Keratinocyte (primary cell): ENCODE data around the gene PTBP1. TPM values are rescaled to one million over a fixed set of nuclear protein-coding genes. Genes with fewer than 3 reads are reported as not detected.

Experiments used
- DNase-seq: peaks from one replicate; pipeline ENCODE4 v3.0.0-alpha.2; 2011; ENCODE audit warnings: low read depth, missing footprints, low spot score
- FAIRE-seq: peaks from 2 replicates; lab custom pipeline; 2011; peaks lifted over from hg19 to GRCh38; lab: Jason Lieb, UNC
- H2AFZ ChIP-seq: 2 replicates; pipeline ENCODE4 v1.6.0; 2012; ENCODE audit warnings: low read length, control low read depth, inconsistent platforms; ENCODE audit not compliant: control insufficient read depth
- H3K27ac ChIP-seq: 2 replicates; pipeline ENCODE4 v1.5.1; 2011; ENCODE audit warnings: low read length; ENCODE audit not compliant: control insufficient read depth, insufficient read depth
- H3K27me3 ChIP-seq: 3 replicates; pipeline ENCODE4 v1.6.0; 2011; ENCODE audit warnings: low read length; ENCODE audit not compliant: control insufficient read depth, insufficient read depth; ENCODE audit errors: extremely low read depth
- H3K36me3 ChIP-seq, 2 experiments: 2 replicates in 1 of 2; 3 replicates in 1 of 2; pipeline ENCODE4 v1.5.1; 2011; ENCODE audit warnings: low read length in 2 of 2, mild to moderate bottlenecking in 1 of 2; ENCODE audit not compliant: control insufficient read depth in 2 of 2, insufficient read depth in 2 of 2; ENCODE audit errors: extremely low read depth in 1 of 2
- H3K4me1 ChIP-seq: 3 replicates; pipeline ENCODE4 v1.5.1; 2011; ENCODE audit warnings: low read length; ENCODE audit not compliant: control insufficient read depth, insufficient read depth; ENCODE audit errors: extremely low read depth
- H3K4me2 ChIP-seq: 3 replicates; pipeline ENCODE4 v1.6.0; 2011; ENCODE audit warnings: low read depth, low read length; ENCODE audit not compliant: control insufficient read depth, insufficient read depth; ENCODE audit errors: extremely low read depth
- H3K4me3 ChIP-seq, 3 experiments: fragments of 200-600 bp in 1 of 3; sonication (generic) in 1 of 3; 2 replicates in 2 of 3; 3 replicates in 1 of 3; pipeline ENCODE4 v1.5.1; 2011 to 2016; ENCODE audit warnings: low read length in 3 of 3, mild to moderate bottlenecking in 3 of 3, control low read depth in 2 of 3, inconsistent platforms in 1 of 3, low read depth in 1 of 3, mixed read lengths in 1 of 3, mixed run types in 1 of 3, moderate library complexity in 1 of 3; ENCODE audit not compliant: control insufficient read depth in 2 of 3, insufficient read depth in 2 of 3; ENCODE audit errors: extremely low read depth in 1 of 3
- H3K79me2 ChIP-seq: 2 replicates; pipeline ENCODE4 v1.6.0; 2012; ENCODE audit warnings: low read length; ENCODE audit not compliant: control insufficient read depth, insufficient read depth
- H3K9ac ChIP-seq: 3 replicates; pipeline ENCODE4 v1.6.0; 2011; ENCODE audit warnings: low read length; ENCODE audit not compliant: control insufficient read depth, insufficient read depth; ENCODE audit errors: extremely low read depth
- H3K9me1 ChIP-seq: 3 replicates; pipeline ENCODE4 v1.6.0; 2011; ENCODE audit warnings: low read length; ENCODE audit not compliant: control insufficient read depth, insufficient read depth; ENCODE audit errors: extremely low read depth
- H3K9me3 ChIP-seq: 2 replicates; pipeline ENCODE4 v1.5.1; 2012; ENCODE audit warnings: low read depth, low read length; ENCODE audit not compliant: control insufficient read depth
- H4K20me1 ChIP-seq: 3 replicates; pipeline ENCODE4 v1.6.0; 2011; ENCODE audit warnings: low read length; ENCODE audit not compliant: control insufficient read depth, insufficient read depth; ENCODE audit errors: extremely low read depth
- CTCF ChIP-seq, 3 experiments: IDR thresholded peaks in 1 of 3; conservative IDR thresholded peaks in 1 of 3; optimal IDR thresholded peaks in 1 of 3; 2 replicates in 2 of 3; 3 replicates in 1 of 3; pipeline versions ENCODE3 to v1.5.1; 2011; ENCODE audit warnings: low read length in 3 of 3, mild to moderate bottlenecking in 3 of 3, moderate library complexity in 2 of 3, control low read depth in 1 of 3, inconsistent platforms in 1 of 3; ENCODE audit not compliant: insufficient read depth in 2 of 3; ENCODE audit errors: extremely low read depth in 1 of 3
- EZH2 ChIP-seq: IDR thresholded peaks from one replicate; pipeline ENCODE4 v1.6.1; 2012; ENCODE audit warnings: inconsistent platforms, mild to moderate bottlenecking, low read length, moderate library complexity
- dilution Hi-C: fragments of 300-500 bp; cut with MboI; formaldehyde crosslinking; loops from one replicate; pipeline ENCODE4 v1.7.0; 2020; ENCODE audit warnings: low sequenced_read_pairs; ENCODE audit not compliant: extremely low pct_ligation_motif_present
- polyA plus RNA-seq, 5 experiments: library from polyadenylated mRNA; depleted of rRNA in 3 of 5; stranded (reverse) in 3 of 5; stranded (forward) in 1 of 5; unstranded in 1 of 5; fragments of >200 nt; gene quantifications; 1 replicate in 1 of 5; 2 replicates in 3 of 5; 3 replicates in 1 of 5; pipeline versions ENCODE4 v1.2.1 to v1.2.3, GENCODE V29; 2011 to 2012; ENCODE audit warnings: missing spikeins in 2 of 5, low read depth in 1 of 5, low replicate concordance in 1 of 5

PTBP1 gene
- polyA plus RNA-seq, 1 donor (not counting 4 experiments of a cell fraction or from before 2014, with no cell fraction given) = 117 TPM

DNA sequence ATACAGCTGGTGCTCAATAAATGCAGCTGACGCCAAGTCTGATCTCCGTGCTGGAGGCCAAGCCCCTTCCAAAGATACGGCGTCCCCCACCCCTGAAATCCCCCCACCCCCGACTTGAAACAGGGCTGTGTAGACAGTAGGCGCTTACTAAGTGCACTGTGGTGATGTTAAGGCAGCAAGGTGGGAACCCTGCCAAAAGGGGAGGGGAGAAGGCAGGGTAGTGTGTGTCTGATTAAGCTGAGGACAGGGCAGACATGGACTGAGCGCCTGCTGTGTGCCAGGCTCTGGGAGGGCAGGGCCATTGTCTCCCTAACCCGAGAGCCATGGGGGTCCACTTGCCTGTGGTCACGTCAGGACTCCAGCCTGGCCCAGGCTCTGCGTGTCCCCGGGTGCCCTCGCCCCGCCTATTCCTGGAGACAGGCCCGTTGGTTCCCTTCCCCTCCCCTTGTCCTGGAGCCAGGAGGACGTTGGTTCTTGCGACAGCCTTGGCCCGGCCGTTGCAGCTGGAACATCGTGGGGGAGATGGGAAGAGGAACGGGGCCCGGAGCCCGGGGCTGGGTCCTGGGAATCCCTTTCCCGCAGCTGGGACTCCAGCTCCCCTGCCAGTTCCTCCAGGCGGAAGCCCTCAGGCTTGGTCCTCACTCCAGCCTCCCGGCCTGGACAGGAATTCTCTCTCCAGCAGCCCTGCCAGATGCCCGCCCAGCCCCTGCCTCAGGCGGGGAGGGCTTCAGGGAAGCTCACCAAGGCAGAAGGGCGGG lies 53.1 kb downstream of the PTBP1 start:
- Histone ChIP-seq H3K4me1 (peaks cover 4% of the 10 kb centered on the region), H2AFZ (no peak overlapping the region), H3K27me3 (peaks cover 53% of the 10 kb centered on the region), H3K9me1 (no peaks in the 10 kb centered on the region), H3K79me2 (no peaks in the 10 kb centered on the region), H3K27ac (no peak overlapping the region), H3K4me3 (no peak overlapping the region), H3K4me2 (no peak overlapping the region), H3K9me3 (no peaks in the 10 kb centered on the region), H4K20me1 (peaks cover 4% of the 10 kb centered on the region), H3K9ac (no peak overlapping the region), H3K36me3 (no peaks in the 10 kb centered on the region)
- TF ChIP-seq EZH2 (no peak), CTCF (optimal IDR thresholded peaks at IDR 0.05 in 1 of 3, IDR thresholded peaks at IDR 0.05 in 1 of 3, conservative IDR thresholded peaks at IDR 0.05 in 1 of 3; ENCODE audit: extremely low read depth in 1 of 3, insufficient read depth in 2 of 3, low read length in 3 of 3) (no peak)
- FAIRE-seq = no peak
- dilution Hi-C loops = no loop called here
- no peak for DNase-seq

GRCh38 chr19:850979-851335 lies 53.7 kb downstream of the PTBP1 start:
- H3K9ac ChIP-seq = no peak overlapping the region
- H3K36me3 ChIP-seq = no peaks in the 10 kb centered on the region
- H3K9me1 ChIP-seq = no peaks in the 10 kb centered on the region
- H3K4me2 ChIP-seq = no peak overlapping the region
- peaks cover 4% of the 10 kb centered on the region for H4K20me1 ChIP-seq
- H3K79me2 ChIP-seq = no peaks in the 10 kb centered on the region
- no peaks in the 10 kb centered on the region for H3K9me3 ChIP-seq
- H3K27me3 ChIP-seq = peaks cover 48% of the 10 kb centered on the region
- H2AFZ ChIP-seq = no peak overlapping the region
- no peak for FAIRE-seq
- peaks cover 4% of the 10 kb centered on the region for H3K4me1 ChIP-seq
- dilution Hi-C loops = no loop called here
- no peak for TF ChIP-seq EZH2
- no peak for TF ChIP-seq CTCF (optimal IDR thresholded peaks at IDR 0.05 in 1 of 3, IDR thresholded peaks at IDR 0.05 in 1 of 3, conservative IDR thresholded peaks at IDR 0.05 in 1 of 3; ENCODE audit: extremely low read depth in 1 of 3, insufficient read depth in 2 of 3, low read length in 3 of 3)
- DNase-seq = no peak
- no peak overlapping the region for H3K4me3 ChIP-seq
- no peak overlapping the region for H3K27ac ChIP-seq
